ENCODE measurements around the gene ATP6V1D. TPM values are rescaled to one million over a fixed set of nuclear protein-coding genes. Genes with fewer than 3 reads are reported as not detected.

ATP6V1D gene
- total and polyA plus RNA-seq, 2 of the 8 experiments (the other 6 are each of a cell fraction or from before 2014, with no cell fraction given), result 45.1 to 76.3 TPM

- TF ChIP-seq CHD7 (IDR thresholded peaks at IDR 0.05; ENCODE audit: insufficient replicate concordance, low read length) (no peak), POLR2AphosphoS5 (IDR thresholded peaks at IDR 0.05; ENCODE audit: low read depth, low read length) (no peak; the same call in 1 of the 2 replicates), YY1 (IDR thresholded peaks at IDR 0.05; ENCODE audit: low read depth, low read length) (no peak), PHF8 (conservative IDR thresholded peaks at IDR 0.05; ENCODE audit: low read depth, low read length) (no peak), JUN (IDR thresholded peaks at IDR 0.05; ENCODE audit: low read depth, low read length) (no peak)
Measured at GRCh38 chr14:67360470-67361206, 1.0 kb upstream of the ATP6V1D start (continued).

Data from H1 (cell line).